Dedifferentiated amniotic fluid mesenchymal stem cell (primary cell): Measurements from ENCODE around the gene TXNRD2.

Source experiments
- DNase-seq: peaks from one replicate; pipeline ENCODE4 v3.0.0-alpha.2; 2016; ENCODE audit errors: extremely low spot score

Gene TXNRD2

GRCh38 chr22:19905347-19906276 is 36.0 kb downstream of the TXNRD2 start:
- no peak for DNase-seq

- no peak for DNase-seq
Observed at GRCh38 chr22:19904935-19905334, 36.7 kb downstream of the TXNRD2 start.

- DNase-seq: no peak
Observed at GRCh38 chr22:19904174-19904856, 37.3 kb downstream of the TXNRD2 start.

DNA sequence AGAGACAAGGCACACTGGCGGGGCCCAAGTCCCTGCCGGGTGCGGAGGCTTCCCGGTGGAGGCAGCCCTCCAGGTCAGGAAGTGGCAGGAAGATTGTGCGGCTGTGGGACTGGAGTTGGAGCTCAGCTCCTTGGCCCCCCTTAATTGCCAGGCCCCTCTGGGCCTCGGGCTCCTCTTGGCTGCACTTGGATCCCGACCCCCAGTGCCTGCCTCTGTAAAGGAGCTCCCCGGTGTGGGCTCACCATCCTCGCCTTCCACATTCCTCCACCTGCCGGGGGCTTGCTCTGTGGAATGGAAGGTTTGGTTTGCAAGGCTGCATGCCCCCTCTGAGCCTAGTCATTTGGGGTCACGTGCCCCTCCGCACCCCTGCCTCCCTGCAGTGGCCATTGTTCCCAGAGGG is 38.1 kb downstream of the TXNRD2 start:
- no peak for DNase-seq

DNA sequence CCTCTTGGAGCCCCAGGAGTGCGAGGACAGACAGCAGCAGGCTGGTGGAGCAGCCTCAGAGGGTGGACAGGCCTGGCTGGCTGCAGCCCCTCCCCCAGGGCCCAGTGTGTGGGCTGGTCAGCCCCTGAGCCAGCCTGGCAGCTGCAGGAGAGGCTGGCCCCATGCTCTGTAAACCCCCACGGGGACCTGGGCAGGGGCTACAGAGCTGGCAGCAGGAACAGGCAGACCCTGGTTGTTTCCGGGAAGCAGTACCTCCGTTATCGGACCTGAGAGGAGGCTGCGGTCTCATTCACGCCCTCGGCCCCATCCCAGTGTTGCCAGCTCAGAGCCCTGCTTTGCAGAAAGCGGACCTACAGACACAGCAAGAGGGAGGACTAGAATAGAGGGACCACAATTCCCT is 38.6 kb downstream of the TXNRD2 start:
- no peak for DNase-seq

- DNase-seq: no peak
Observed at GRCh38 chr22:19902245-19902715, 39.3 kb downstream of the TXNRD2 start.

DNA sequence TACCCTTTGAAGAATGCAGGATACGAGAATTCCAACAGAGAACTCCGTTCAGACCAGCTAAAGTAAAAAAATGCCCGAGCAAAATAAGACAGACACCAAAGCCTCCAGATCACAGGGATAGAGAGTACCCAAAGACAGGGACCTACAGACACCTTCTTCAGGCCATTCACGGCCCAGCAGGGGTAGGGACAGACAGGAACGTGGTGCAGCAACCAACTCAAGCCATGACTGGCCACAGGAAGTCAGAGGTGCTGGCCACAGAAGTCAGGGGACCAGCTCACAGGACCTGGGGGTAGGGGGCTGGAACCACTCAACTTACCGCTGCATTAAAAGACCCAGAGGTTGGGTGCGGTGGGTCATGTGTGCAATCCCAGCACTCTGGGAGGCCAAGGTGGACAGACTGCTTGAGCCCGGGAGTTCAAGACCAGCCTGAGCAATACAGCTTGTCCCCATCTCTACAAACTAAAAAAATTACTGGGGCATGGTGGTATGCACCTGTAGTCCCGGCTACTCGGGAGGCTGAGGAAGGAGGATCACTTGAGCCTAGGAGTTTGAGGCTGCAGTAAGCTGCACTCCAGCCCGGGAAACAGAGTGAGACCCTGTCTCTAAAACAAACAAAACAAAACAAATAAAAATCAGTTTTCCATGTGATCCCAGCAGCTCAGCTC is 39.9 kb downstream of the TXNRD2 start:
- DNase-seq: no peak

- no peak for DNase-seq
Observed at GRCh38 chr22:19900707-19901436, 40.7 kb downstream of the TXNRD2 start.

- no peak for DNase-seq
Observed at GRCh38 chr22:19898831-19899567, 42.6 kb downstream of the TXNRD2 start.

- DNase-seq: no peak
Observed at GRCh38 chr22:19898145-19898544, 43.5 kb downstream of the TXNRD2 start.

GRCh38 chr22:19897726-19898125 is 43.9 kb downstream of the TXNRD2 start:
- no peak for DNase-seq

- DNase-seq: no peak
Observed at GRCh38 chr22:19896665-19897355, 44.8 kb downstream of the TXNRD2 start.

- DNase-seq: no peak
Observed at GRCh38 chr22:19895160-19895849, 46.3 kb downstream of the TXNRD2 start.

DNA sequence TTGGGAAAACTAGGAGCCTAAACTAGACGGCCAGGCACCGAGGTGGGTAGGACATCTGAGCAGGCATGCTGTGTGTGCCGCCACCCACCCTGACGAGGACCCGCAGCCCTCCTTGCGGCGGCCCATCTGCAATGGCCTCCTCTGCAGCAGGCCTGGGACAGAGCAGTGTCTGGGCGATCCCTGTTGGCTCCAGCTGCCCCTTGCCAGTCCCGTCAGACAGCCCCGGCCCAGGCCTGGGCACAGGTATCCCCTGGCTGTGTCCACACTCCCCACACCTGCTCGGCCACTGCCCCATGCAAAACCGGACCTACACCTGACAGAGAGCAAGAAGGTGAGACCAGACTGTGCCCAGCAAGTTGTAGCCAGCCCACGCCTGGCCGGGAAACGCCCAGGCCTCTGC is 48.3 kb downstream of the TXNRD2 start:
- no peak for DNase-seq

DNA sequence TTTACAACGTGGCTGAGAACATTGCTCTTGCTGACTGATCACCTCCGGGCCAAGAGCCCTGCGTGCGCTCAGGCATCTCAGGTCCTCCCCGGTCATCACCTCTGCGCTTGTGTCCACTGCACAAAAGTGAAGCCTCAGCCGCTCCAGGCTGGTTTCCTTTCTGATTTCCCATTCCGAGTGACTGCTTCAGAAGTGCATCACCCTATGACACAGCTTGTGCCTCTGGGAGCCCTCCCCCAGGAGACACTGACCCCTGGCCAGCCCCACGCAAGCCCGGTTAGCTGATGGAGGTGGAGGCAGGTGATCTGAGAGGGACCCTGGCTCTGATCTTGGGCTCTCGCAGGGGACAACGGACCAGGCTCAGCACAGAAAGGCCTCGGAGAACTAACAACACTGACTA is 48.7 kb downstream of the TXNRD2 start:
- no peak for DNase-seq

GRCh38 chr22:19892257-19892879 is 49.2 kb downstream of the TXNRD2 start:
- DNase-seq: no peak

GRCh38 chr22:19891317-19892256 is 50.0 kb downstream of the TXNRD2 start:
- DNase-seq: no peak
